ENCODE data around the gene TNFSF12.

The TNFSF12 gene

DNA sequence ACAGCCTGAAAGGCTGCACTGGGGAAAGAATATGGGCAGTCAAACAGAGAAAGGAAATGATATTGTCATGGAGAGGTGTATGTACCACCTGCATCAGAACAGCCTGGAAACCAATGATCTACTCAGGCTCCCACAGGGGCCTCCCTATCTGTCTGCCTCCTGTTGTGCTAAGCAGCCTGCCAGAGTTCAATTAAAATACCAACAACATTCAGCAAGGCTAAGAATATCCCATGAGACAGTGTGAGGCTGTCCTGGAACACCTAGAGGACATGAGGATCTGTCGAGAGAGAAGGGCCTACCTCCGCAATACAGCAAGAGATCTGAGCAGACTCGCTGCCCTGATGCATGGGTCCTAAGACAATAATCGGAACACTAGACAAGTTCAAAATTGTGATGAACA is 57.4 kb downstream of the TNFSF12 start:
- ChIA-PET POLR2A (ENCODE audit: low non-redundant PET) (no interaction called here), CTCF (no interaction called here)
- H3K27ac ChIP-seq: no peak overlapping the region
- TF ChIP-seq, protein P1, sequence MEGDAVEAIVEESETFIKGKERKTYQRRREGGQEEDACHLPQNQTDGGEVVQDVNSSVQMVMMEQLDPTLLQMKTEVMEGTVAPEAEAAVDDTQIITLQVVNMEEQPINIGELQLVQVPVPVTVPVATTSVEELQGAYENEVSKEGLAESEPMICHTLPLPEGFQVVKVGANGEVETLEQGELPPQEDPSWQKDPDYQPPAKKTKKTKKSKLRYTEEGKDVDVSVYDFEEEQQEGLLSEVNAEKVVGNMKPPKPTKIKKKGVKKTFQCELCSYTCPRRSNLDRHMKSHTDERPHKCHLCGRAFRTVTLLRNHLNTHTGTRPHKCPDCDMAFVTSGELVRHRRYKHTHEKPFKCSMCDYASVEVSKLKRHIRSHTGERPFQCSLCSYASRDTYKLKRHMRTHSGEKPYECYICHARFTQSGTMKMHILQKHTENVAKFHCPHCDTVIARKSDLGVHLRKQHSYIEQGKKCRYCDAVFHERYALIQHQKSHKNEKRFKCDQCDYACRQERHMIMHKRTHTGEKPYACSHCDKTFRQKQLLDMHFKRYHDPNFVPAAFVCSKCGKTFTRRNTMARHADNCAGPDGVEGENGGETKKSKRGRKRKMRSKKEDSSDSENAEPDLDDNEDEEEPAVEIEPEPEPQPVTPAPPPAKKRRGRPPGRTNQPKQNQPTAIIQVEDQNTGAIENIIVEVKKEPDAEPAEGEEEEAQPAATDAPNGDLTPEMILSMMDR (conservative IDR thresholded peaks at IDR 0.05; ENCODE audit: low read depth): no peak
- DNase-seq (ENCODE audit: low spot score): no peak

Data from RWPE1 (cell line).